ENCODE measurements around the gene CHAT.

GRCh38 chr10:49651039-49651835 is 37.4 kb downstream of the CHAT start:
- TF ChIP-seq, protein P1, sequence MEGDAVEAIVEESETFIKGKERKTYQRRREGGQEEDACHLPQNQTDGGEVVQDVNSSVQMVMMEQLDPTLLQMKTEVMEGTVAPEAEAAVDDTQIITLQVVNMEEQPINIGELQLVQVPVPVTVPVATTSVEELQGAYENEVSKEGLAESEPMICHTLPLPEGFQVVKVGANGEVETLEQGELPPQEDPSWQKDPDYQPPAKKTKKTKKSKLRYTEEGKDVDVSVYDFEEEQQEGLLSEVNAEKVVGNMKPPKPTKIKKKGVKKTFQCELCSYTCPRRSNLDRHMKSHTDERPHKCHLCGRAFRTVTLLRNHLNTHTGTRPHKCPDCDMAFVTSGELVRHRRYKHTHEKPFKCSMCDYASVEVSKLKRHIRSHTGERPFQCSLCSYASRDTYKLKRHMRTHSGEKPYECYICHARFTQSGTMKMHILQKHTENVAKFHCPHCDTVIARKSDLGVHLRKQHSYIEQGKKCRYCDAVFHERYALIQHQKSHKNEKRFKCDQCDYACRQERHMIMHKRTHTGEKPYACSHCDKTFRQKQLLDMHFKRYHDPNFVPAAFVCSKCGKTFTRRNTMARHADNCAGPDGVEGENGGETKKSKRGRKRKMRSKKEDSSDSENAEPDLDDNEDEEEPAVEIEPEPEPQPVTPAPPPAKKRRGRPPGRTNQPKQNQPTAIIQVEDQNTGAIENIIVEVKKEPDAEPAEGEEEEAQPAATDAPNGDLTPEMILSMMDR (IDR thresholded peaks at IDR 0.05), result no peak
- no peak for TF ChIP-seq POLR2A (IDR thresholded peaks at IDR 0.05)
